GM12892 (cell line): ENCODE results near the gene KIF2C.

Experiments used
- POLR2A ChIP-seq: IDR thresholded peaks from 2 replicates; pipeline ENCODE4 v1.6.1; 2011; ENCODE audit warnings: low read depth, low read length, control low read depth
- POLR2AphosphoS5 ChIP-seq: IDR thresholded peaks from 2 replicates; pipeline ENCODE4 v1.6.1; 2011; ENCODE audit warnings: low read depth, low read length, control low read depth
- TAF1 ChIP-seq: IDR thresholded peaks from 2 replicates; pipeline ENCODE4 v1.6.1; 2011; ENCODE audit warnings: low read depth, mild to moderate bottlenecking, control low read depth, low read length, borderline replicate concordance

DNA sequence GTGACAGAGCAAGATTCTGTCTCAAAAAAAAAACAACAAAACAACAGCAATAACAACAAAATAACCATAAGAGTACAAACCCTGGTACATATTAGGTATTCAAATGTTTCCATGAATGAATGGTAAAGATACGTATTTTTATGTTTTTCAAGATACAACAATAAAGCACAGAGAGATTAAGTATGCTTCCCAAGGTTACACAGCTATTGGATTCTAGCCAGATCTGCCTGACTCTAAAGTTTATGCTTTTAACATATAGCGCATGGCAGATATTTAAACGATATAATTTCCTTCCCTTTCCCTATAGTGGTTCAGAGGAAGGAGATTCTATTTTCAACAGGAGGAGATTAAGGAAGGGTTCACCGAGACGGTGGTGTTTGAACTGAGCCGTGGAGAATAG, 34.2 kb upstream of the KIF2C start:
- TF ChIP-seq POLR2A (no peak), POLR2AphosphoS5 (no peak), TAF1 (no peak)
